K562 (cell line): Measurements from ENCODE around the gene CD47. TPM values are rescaled to one million over a fixed set of nuclear protein-coding genes. Genes with fewer than 3 reads are reported as not detected.

Source experiments
- ATAC-seq: fragments of 200-7000 bp; cut with Tn5 transposase; 3 replicates; pipeline ENCODE4 v1.9.1; 2020; ENCODE audit warnings: moderate library complexity
- BruUV-seq: library from RNA; stranded (reverse); fragments of 400-500 nt; replicated peaks from 2 replicates; lab custom pipeline; 2021; lab: Mats Ljungman, UMichigan
- CTCF ChIA-PET: fragments of 300-600 bp; formaldehyde crosslinking; extraction: SDS; loops from one replicate; lab custom pipeline; 2021; ENCODE audit warnings: low intra/inter-chr PET ratio; lab: Yijun Ruan, JAX
- POLR2A ChIA-PET: fragments of 300-600, 350-650 bp; sonication (Branson Sonifier 250); formaldehyde crosslinking; extraction: SDS; loops from one replicate; lab custom pipeline; 2021; ENCODE audit warnings: antibody characterized with exemption, inconsistent platforms; lab: Yijun Ruan, JAX
- DNase-seq, 4 experiments: peaks; one replicate each; pipeline versions ENCODE4 v3.0.0 to v3.0.0-alpha.2; 2011 to 2018; ENCODE audit warnings: low spot score in 3 of 4, mixed read lengths in 3 of 4; ENCODE audit errors: extremely low read depth in 1 of 4
- FAIRE-seq: peaks from 2 replicates; lab custom pipeline; 2011; peaks lifted over from hg19 to GRCh38; lab: Jason Lieb, UNC
- H2AFZ ChIP-seq: 2 replicates; pipeline ENCODE4 v1.6.0; 2011; ENCODE audit warnings: low read depth, low read length, control low read depth, inconsistent platforms
- H3K27ac ChIP-seq: fragments of 200-600 bp; 3 replicates; pipeline ENCODE4 v1.8.0; 2011; ENCODE audit warnings: low read depth, mild to moderate bottlenecking, control low read depth, inconsistent platforms, low read length, moderate library complexity, mixed read lengths; ENCODE audit errors: extremely low read depth
- H3K27me3 ChIP-seq, 2 experiments: fragments of 300-600 bp in 1 of 2; 2 replicates in 1 of 2; 3 replicates in 1 of 2; pipeline versions ENCODE4 v1.6.0 to v1.8.0; 2011; ENCODE audit warnings: inconsistent platforms in 2 of 2, low read length in 2 of 2, mild to moderate bottlenecking in 1 of 2, mixed read lengths in 1 of 2, moderate library complexity in 1 of 2; ENCODE audit not compliant: control insufficient read depth in 2 of 2, insufficient read depth in 2 of 2
- H3K36me3 ChIP-seq: fragments of 300-600 bp; 3 replicates; pipeline ENCODE4 v1.8.0; 2011; ENCODE audit warnings: mild to moderate bottlenecking, low read length, inconsistent platforms; ENCODE audit not compliant: control insufficient read depth, insufficient read depth
- H3K4me1 ChIP-seq, 2 experiments: fragments of 200-600 bp in 1 of 2; replicated peaks in 1 of 2; 2 replicates in 1 of 2; 3 replicates in 1 of 2; pipeline versions ENCODE4 v1.5.1 to v1.8.0; 2011; ENCODE audit warnings: inconsistent platforms in 2 of 2, low read length in 2 of 2, mild to moderate bottlenecking in 1 of 2, mixed read lengths in 1 of 2, moderate library complexity in 1 of 2; ENCODE audit not compliant: control insufficient read depth in 2 of 2, insufficient read depth in 2 of 2
- H3K4me2 ChIP-seq: 2 replicates; pipeline ENCODE4 v1.6.1; 2011; ENCODE audit warnings: low read length, control low read depth, inconsistent platforms, mixed read lengths; ENCODE audit not compliant: insufficient read depth
- H3K4me3 ChIP-seq: fragments of 200-600 bp; sonication (generic), shearing (Covaris generic); 2 replicates; pipeline ENCODE4 v1.5.1; 2016; ENCODE audit warnings: control low read depth, inconsistent platforms
- H3K79me2 ChIP-seq: fragments of 200-600 bp; 3 replicates; pipeline ENCODE4 v1.8.0; 2011; ENCODE audit warnings: low read length, inconsistent platforms; ENCODE audit not compliant: control insufficient read depth, insufficient read depth
- H3K9ac ChIP-seq, 2 experiments: 2 replicates each; pipeline versions ENCODE4 v1.6.0 to v1.6.1; 2011; ENCODE audit warnings: low read depth in 2 of 2, low read length in 2 of 2, control low read depth in 1 of 2, inconsistent platforms in 1 of 2, mild to moderate bottlenecking in 1 of 2, mixed read lengths in 1 of 2; ENCODE audit not compliant: insufficient read depth in 1 of 2
- H3K9me1 ChIP-seq: one replicate; pipeline ENCODE4 v1.6.0; 2011; ENCODE audit warnings: inconsistent platforms, mild to moderate bottlenecking, low read length, moderate library complexity; ENCODE audit not compliant: control insufficient read depth, insufficient read depth
- H3K9me3 ChIP-seq: replicated peaks from 2 replicates; pipeline ENCODE4 v1.5.1; 2011; ENCODE audit warnings: low read depth, low read length, inconsistent platforms; ENCODE audit not compliant: control insufficient read depth, insufficient read depth
- H4K20me1 ChIP-seq: replicated peaks from 2 replicates; pipeline ENCODE4 v1.6.1; 2011; ENCODE audit warnings: low read length, inconsistent platforms, mixed read lengths; ENCODE audit not compliant: control insufficient read depth, insufficient read depth
- ATF6 ChIP-seq: sonication (generic); formaldehyde crosslinking; IDR thresholded peaks from 2 replicates; pipeline ENCODE4 v1.4.0; 2020; ENCODE audit warnings: mild to moderate bottlenecking, missing genetic modification reagents
- EP400 ChIP-seq: fragments of 450-650 bp; IDR thresholded peaks from 2 replicates; pipeline ENCODE4 v1.6.1; 2017; ENCODE audit warnings: antibody characterized with exemption, mild to moderate bottlenecking, moderate library complexity
- MEIS2 ChIP-seq: fragments of 450-650 bp; IDR thresholded peaks from 2 replicates; pipeline ENCODE4 v1.6.1; 2014; ENCODE audit warnings: mild to moderate bottlenecking; ENCODE audit not compliant: partially characterized antibody
- ZEB2 ChIP-seq: fragments of 450-650 bp; IDR thresholded peaks from 2 replicates; pipeline ENCODE4 v1.6.1; 2016
- WGBS: fragments of 100-300 bp; shearing (Covaris generic); methylation state at CpG from one replicate; pipeline ENCODE4 v1.1.6; 2016; ENCODE audit warnings: low coverage, mixed read lengths; ENCODE audit not compliant: insufficient coverage; ENCODE audit errors: missing lambda C conversion rate; 5-methylcytosine and 5-hydroxymethylcytosine counted together
- in situ Hi-C: fragments of 300-500 bp; cut with MboI; formaldehyde crosslinking; loops from 4 replicates; pipeline ENCODE4 v1.15.0; 2018; ENCODE audit warnings: inconsistent platforms, mixed read lengths
- intact Hi-C: fragments of 100-400 bp; cut with micrococcal nuclease; formaldehyde crosslinking; loops from 2 replicates; pipeline ENCODE4 v1.14.2; 2022
- polyA plus RNA-seq, 8 experiments: library from polyadenylated mRNA; depleted of rRNA in 4 of 8; stranded (reverse) in 5 of 8; unstranded in 3 of 8; fragments of >200 nt; fragmentation: Nextera tagmentation in 2 of 8; fragmentation: Illumina TruSeq in 1 of 8; extraction: Ambion mirVana in 2 of 8; extraction: Trizol in 1 of 8; gene quantifications; 2 replicates each; pipeline versions ENCODE4 v1.2.1 to v1.2.3, GENCODE V29; 2011 to 2014; ENCODE audit warnings: inconsistent platforms in 1 of 8, missing spikeins in 1 of 8
- total RNA-seq, 7 experiments: library from RNA; depleted of rRNA in 6 of 7; stranded (reverse); fragments of >200 nt in 6 of 7; fragmentation: Illumina TruSeq in 2 of 7; extraction: Trizol in 2 of 7; gene quantifications; 2 replicates each; pipeline versions ENCODE4 v1.2.1 to v1.2.3, GENCODE V29; 2011 to 2021; ENCODE audit warnings: low replicate concordance in 1 of 7
- TF ChIP-seq, protein P1 (sequence below): fragments of 450-650 bp; formaldehyde crosslinking; IDR thresholded peaks from 2 replicates; pipeline ENCODE4 v1.4.0; 2022; ENCODE audit warnings: mild to moderate bottlenecking, moderate library complexity

The CD47 gene
- total and polyA plus RNA-seq, 9 of the 15 experiments (the other 6 are each of a cell fraction or from before 2014, with no cell fraction given), result 10.2 to 62.6 (median 36.3) TPM

GRCh38 chr3:108134555-108134880, 43.7 kb upstream of the CD47 start:
- TF ChIP-seq ZEB2 (no peak), ATF6 (CRISPR knock-in tag) (no peak), EP400 (no peak), MEIS2 (no peak)
- TF ChIP-seq, protein P1, sequence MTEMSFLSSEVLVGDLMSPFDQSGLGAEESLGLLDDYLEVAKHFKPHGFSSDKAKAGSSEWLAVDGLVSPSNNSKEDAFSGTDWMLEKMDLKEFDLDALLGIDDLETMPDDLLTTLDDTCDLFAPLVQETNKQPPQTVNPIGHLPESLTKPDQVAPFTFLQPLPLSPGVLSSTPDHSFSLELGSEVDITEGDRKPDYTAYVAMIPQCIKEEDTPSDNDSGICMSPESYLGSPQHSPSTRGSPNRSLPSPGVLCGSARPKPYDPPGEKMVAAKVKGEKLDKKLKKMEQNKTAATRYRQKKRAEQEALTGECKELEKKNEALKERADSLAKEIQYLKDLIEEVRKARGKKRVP, result no peak
- H2AFZ ChIP-seq, result peak overlapping the region; percentile 76
- no peaks in the 10 kb centered on the region for H3K9me1 ChIP-seq
- no peaks in the 10 kb centered on the region for H3K27me3 ChIP-seq
- H3K9me3 ChIP-seq, result no peaks in the 10 kb centered on the region
- intact Hi-C loops (loop anchor here (5.0 kb wide), 1 partner anchor 37 kb away; no protein-coding TSS in a partner anchor), in situ Hi-C loops (no loop called here)
- H4K20me1 ChIP-seq, result no peaks in the 10 kb centered on the region
- peak overlapping the region; percentile 32; the same call in 1 of the 3 replicates for H3K27ac ChIP-seq
- H3K9ac ChIP-seq, result peak overlapping the region in 1 of 2 experiments; percentile 1; a peak in 1 of 4 replicates
- no peaks in the 10 kb centered on the region for H3K79me2 ChIP-seq
- CTCF ChIA-PET, result no interaction called here
- H3K36me3 ChIP-seq, result no peaks in the 10 kb centered on the region
- H3K4me1 ChIP-seq, result peaks cover 0 to 27% of the 10 kb centered on the region in 2 experiments; a peak in 3 of 5 replicates
- 0% methylated on average over 1 of the region's 1 CpG for WGBS
- no peak overlapping the region for H3K4me3 ChIP-seq
- BruUV-seq, result no TSS peak
- FAIRE-seq, result no peak
- no peak for DNase-seq
- ATAC-seq, result peak; percentile 41
- 0 out of 2 replicates have a peak overlapping the region, but pooled peaks have one; percentile 44 for H3K4me2 ChIP-seq
- POLR2A ChIA-PET, result interaction anchor here (0.6 to 1.7 kb wide), 2 partner anchors 9 to 26 kb away, joined by 3 to 5 read pairs; no protein-coding TSS in a partner anchor
